Ascending aorta (tissue), 2 donors: Measurements from ENCODE around the gene GNPDA2. TPM values are rescaled to one million over a fixed set of nuclear protein-coding genes. Genes with fewer than 3 reads are reported as not detected.

ENCODE experiments used
- DNase-seq, 2 donors: peaks; one replicate each; pipeline ENCODE4 v3.0.0-alpha.2; 2019; ENCODE audit warnings: low spot score in 2 of 2
- H3K27ac ChIP-seq, 2 donors: fragments of 200-600 bp; sonication (generic); one replicate each; pipeline ENCODE4 v1.5.1; 2016 to 2017; ENCODE audit warnings: mild to moderate bottlenecking in 1 of 2
- H3K27me3 ChIP-seq: fragments of 200-600 bp; sonication (generic); one replicate; pipeline ENCODE4 v1.5.1; 2017
- H3K36me3 ChIP-seq, 2 donors: fragments of 200-600 bp; sonication (generic); one replicate each; pipeline ENCODE4 v1.5.1; 2016
- H3K4me1 ChIP-seq, 2 donors: fragments of 200-600 bp; sonication (generic); one replicate each; pipeline ENCODE4 v1.5.1; 2016 to 2017; ENCODE audit warnings: mild to moderate bottlenecking in 1 of 2
- H3K4me3 ChIP-seq, 2 donors: fragments of 200-600 bp; sonication (generic); one replicate each; pipeline ENCODE4 v1.5.1; 2016 to 2017; ENCODE audit warnings: mild to moderate bottlenecking in 1 of 2
- H3K9me3 ChIP-seq, 2 donors: fragments of 200-600 bp; sonication (generic); one replicate each; pipeline ENCODE4 v1.5.1; 2016
- CTCF ChIP-seq, 3 experiments: fragments of 200-600 bp in 2 of 3; fragments of 450-650 bp in 1 of 3; sonication (generic) in 2 of 3; IDR thresholded peaks; one replicate each; pipeline ENCODE4 v1.5.1; 2016 to 2019; ENCODE audit warnings: antibody characterized with exemption in 3 of 3, mild to moderate bottlenecking in 1 of 3, moderate library complexity in 1 of 3
- intact Hi-C: fragments of 100-400 bp; cut with DNase I; formaldehyde crosslinking; loops from one replicate; pipeline ENCODE4 v1.15.1; 2023
- total RNA-seq: library from RNA; depleted of rRNA; stranded (reverse); fragments of >200 nt; gene quantifications from one replicate; pipeline ENCODE4 v1.1.0, GENCODE V29; 2016

The GNPDA2 gene
- total RNA-seq, 1 donor from 2014 or later, result 32.6 TPM

DNA sequence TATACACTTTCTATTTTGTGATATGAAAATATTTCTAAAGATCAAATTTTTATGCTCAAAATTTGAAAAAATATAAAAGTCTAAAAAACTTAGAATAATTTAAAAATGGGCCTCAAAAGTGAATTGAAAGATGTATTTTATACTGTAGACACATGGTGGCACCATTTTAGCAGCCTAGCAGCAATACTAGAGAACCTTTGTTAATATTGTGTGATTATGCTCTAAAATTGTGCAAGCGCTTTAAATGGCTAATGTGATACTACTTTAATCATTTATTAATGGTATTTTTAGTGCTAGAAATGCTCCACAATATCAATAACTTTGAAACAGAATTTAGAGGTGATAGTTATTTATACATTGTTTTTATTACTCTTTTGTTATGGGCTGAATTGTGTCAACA, 51.9 kb downstream of the GNPDA2 start:
- no peak for TF ChIP-seq CTCF (IDR thresholded peaks at IDR 0.05)
- intact Hi-C loops, result no loop called here

GRCh38 chr4:44671636-44672035, 54.7 kb downstream of the GNPDA2 start:
- no peaks in the 10 kb centered on the region for H3K36me3 ChIP-seq
- no peak overlapping the region for H3K4me3 ChIP-seq
- DNase-seq, result no peak
- no peaks in the 10 kb centered on the region for H3K4me1 ChIP-seq
- intact Hi-C loops, result no loop called here
- no peak overlapping the region for H3K27ac ChIP-seq
- H3K9me3 ChIP-seq, result no peaks in the 10 kb centered on the region
- TF ChIP-seq CTCF (IDR thresholded peaks at IDR 0.05), result no peak
- no peaks in the 10 kb centered on the region for H3K27me3 ChIP-seq

More for the DNA sequence above, 51.9 kb downstream of the GNPDA2 start:
- DNase-seq, result no peak
- H3K4me3 ChIP-seq, result no peak overlapping the region
- no peaks in the 10 kb centered on the region for H3K27me3 ChIP-seq
- H3K36me3 ChIP-seq, result no peaks in the 10 kb centered on the region
- H3K4me1 ChIP-seq, result peaks cover 0 to 1% of the 10 kb centered on the region in 2 donors
- H3K27ac ChIP-seq, result no peak overlapping the region
- H3K9me3 ChIP-seq, result no peaks in the 10 kb centered on the region

DNA sequence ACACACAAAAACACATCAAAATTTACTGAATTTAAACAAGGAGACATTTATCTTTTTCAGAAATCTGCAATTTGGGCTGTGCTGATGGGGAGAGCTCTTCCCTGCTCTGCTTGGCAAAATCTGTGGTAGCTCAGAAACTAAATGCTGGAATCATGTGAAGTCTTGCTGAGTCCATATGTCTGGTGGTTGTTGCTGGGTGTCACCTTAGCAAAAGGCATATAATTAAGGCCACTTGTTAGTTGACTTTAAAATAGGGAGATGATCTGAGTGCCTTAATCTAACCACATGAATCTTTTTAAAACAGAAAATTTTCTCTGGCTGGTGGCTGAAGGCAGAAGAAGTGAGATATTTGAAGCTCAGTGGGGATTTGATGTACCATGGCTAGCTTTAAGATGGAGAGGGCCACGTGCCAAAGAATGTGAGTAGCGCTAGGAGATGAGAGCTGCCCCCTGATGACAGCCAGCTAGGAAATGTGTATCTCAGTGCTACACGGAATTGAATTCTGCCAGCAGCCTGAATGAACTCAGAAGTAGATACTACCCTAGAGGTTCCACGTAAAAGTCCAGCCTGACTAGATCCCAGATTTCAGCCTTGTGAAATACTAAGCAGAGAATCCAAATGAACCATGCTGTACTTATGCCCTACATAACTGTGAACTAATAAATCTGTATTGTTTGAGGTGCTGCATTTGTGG, 55.7 kb downstream of the GNPDA2 start:
- no peaks in the 10 kb centered on the region for H3K27me3 ChIP-seq
- H3K9me3 ChIP-seq, result no peaks in the 10 kb centered on the region
- intact Hi-C loops, result no loop called here
- no peak for TF ChIP-seq CTCF (IDR thresholded peaks at IDR 0.05)
- H3K4me1 ChIP-seq, result no peaks in the 10 kb centered on the region
- no peak overlapping the region for H3K27ac ChIP-seq
- no peak overlapping the region for H3K4me3 ChIP-seq
- no peak for DNase-seq
- H3K36me3 ChIP-seq, result no peaks in the 10 kb centered on the region

GRCh38 chr4:44668526-44668925, 57.8 kb downstream of the GNPDA2 start:
- no peak for DNase-seq
- Histone ChIP-seq H3K4me1 (no peaks in the 10 kb centered on the region), H3K4me3 (no peak overlapping the region), H3K36me3 (no peaks in the 10 kb centered on the region), H3K9me3 (no peaks in the 10 kb centered on the region), H3K27me3 (no peaks in the 10 kb centered on the region), H3K27ac (no peak overlapping the region)
- intact Hi-C loops, result no loop called here
- no peak for TF ChIP-seq CTCF (IDR thresholded peaks at IDR 0.05)

DNA sequence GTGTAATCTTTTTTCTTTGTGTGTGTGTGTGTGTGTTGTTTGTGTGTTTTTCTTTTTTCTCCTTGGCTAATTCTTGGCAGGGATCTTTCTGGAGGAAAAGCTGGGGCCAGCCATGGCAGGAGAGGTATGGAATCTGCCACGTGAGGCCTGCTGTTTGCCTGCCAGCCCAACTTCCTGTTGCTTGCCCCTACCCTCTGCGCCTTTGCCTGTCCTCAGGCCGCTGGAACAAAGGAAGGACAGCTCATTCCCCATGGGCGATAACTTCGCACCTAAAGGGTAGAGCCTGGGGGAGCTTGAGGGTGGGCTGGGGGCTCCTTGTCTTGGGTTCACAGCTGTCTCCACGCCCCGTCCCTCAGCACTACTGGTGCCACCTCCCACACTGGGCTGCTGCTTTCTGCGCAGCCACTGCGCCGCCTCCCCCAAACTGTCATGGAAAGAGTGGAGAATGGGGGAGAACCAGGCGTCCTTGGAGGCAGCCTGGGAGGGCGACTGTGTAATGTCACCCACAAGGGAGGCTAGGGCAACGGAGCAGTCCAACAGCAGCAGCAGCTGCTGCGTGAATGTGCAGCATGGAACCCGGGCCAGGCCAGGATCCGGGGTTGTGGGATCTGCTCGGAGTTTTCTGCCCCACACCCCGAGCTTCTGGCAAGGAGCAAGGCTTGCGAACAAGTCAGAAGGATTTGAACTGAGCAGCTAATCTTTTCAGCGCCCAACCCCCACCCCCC, 62.7 kb downstream of the GNPDA2 start:
- intact Hi-C loops, result no loop called here
- Histone ChIP-seq H3K27ac (no peak overlapping the region), H3K36me3 (no peaks in the 10 kb centered on the region), H3K4me1 (no peaks in the 10 kb centered on the region), H3K4me3 (no peak overlapping the region), H3K27me3 (no peaks in the 10 kb centered on the region), H3K9me3 (no peaks in the 10 kb centered on the region)
- DNase-seq, result no peak
- no peak for TF ChIP-seq CTCF (IDR thresholded peaks at IDR 0.05)
